ENCODE measurements around the gene LDHA. TPM values are rescaled to one million over a fixed set of nuclear protein-coding genes. Genes with fewer than 3 reads are reported as not detected.

Gene LDHA
- total and polyA plus RNA-seq, 2 of the 13 experiments (the other 11 are each of a cell fraction or from before 2014, with no cell fraction given): 805 to 1,547 TPM

DNA sequence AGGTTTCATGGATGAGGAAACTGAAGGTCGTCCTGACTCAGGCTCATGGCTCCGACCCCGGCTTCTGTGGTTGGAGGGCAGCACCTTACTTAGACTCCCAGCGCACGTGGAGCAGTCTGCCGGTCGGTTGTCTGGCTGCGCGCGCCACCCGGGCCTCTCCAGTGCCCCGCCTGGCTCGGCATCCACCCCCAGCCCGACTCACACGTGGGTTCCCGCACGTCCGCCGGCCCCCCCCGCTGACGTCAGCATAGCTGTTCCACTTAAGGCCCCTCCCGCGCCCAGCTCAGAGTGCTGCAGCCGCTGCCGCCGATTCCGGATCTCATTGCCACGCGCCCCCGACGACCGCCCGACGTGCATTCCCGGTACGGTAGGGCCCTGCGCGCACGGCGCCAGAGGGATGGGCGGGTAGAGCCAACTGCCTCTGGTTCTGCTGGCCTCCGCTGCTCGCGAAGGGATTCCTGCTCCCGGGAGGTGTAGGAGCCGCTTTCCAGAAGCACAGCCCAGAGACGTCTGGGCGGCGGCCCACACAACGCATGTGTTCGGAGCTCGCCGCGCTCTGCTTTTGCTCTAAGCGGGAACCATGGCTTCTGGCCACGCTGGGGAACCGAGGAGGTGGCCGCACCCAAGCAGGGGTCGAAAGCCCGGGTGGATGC is at the start of gene LDHA (continued):
- TF ChIP-seq BRD4 (CRISPR knock-in tag; IDR thresholded peaks at IDR 0.05) (peak; percentile 86; the same call in 1 of the 2 replicates), ZNF121 (CRISPR knock-in tag; IDR thresholded peaks at IDR 0.05) (peak; percentile 79; the same call in 1 of the 2 replicates), CENPX (CRISPR knock-in tag; IDR thresholded peaks at IDR 0.05) (no peak), ELF4 (CRISPR knock-in tag; IDR thresholded peaks at IDR 0.05; ENCODE audit: borderline replicate concordance) (peak; percentile 84; the same call in 1 of the 2 replicates), AGO2 (optimal IDR thresholded peaks at IDR 0.05; ENCODE audit: low read depth, low read length) (peak; percentile 97), ZNF124 (CRISPR knock-in tag; IDR thresholded peaks at IDR 0.05) (peak; percentile 89), NFKB2 (CRISPR knock-in tag; IDR thresholded peaks at IDR 0.05; ENCODE audit: borderline replicate concordance) (peak; percentile 99), ATF7-NPFF (CRISPR knock-in tag; IDR thresholded peaks at IDR 0.05; ENCODE audit: low read depth) (peak; percentile 93), ZNF557 (CRISPR knock-in tag; IDR thresholded peaks at IDR 0.05) (peak; percentile 99), ZNF331 (CRISPR knock-in tag; IDR thresholded peaks at IDR 0.05) (peak; percentile 76; the same call in 1 of the 2 replicates), ZNF570 (CRISPR knock-in tag; IDR thresholded peaks at IDR 0.05; ENCODE audit: borderline replicate concordance) (no peak), ZNF670 (CRISPR knock-in tag; IDR thresholded peaks at IDR 0.05; ENCODE audit: borderline replicate concordance) (peak; percentile 89; the same call in 1 of the 2 replicates), ZNF484 (CRISPR knock-in tag; IDR thresholded peaks at IDR 0.05; ENCODE audit: borderline replicate concordance, low read depth) (peak; percentile 85; the same call in 1 of the 2 replicates), HNF4G (IDR thresholded peaks at IDR 0.05; ENCODE audit: borderline replicate concordance, low read depth, low read length) (peak; percentile 60; the same call in 1 of the 2 replicates), HNF4G (CRISPR knock-in tag; IDR thresholded peaks at IDR 0.05; ENCODE audit: borderline replicate concordance, low read depth) (no peak; the same call in 1 of the 2 replicates), ESRRA (CRISPR knock-in tag; IDR thresholded peaks at IDR 0.05; ENCODE audit: low read depth) (peak; percentile 93)
- TF ChIP-seq, protein P1, sequence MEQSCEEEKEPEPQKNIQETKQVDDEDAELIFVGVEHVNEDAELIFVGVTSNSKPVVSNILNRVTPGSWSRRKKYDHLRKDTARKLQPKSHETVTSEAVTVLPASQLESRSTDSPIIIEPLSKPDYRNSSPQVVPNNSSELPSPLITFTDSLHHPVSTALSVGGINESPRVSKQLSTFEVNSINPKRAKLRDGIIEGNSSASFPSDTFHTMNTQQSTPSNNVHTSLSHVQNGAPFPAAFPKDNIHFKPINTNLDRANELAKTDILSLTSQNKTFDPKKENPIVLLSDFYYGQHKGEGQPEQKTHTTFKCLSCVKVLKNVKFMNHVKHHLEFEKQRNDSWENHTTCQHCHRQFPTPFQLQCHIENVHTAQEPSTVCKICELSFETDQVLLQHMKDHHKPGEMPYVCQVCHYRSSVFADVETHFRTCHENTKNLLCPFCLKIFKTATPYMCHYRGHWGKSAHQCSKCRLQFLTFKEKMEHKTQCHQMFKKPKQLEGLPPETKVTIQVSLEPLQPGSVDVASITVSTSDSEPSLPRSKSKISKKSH (CRISPR knock-in tag; IDR thresholded peaks at IDR 0.05; ENCODE audit: borderline replicate concordance): peak; percentile 99
- TF ChIP-seq, protein P2, sequence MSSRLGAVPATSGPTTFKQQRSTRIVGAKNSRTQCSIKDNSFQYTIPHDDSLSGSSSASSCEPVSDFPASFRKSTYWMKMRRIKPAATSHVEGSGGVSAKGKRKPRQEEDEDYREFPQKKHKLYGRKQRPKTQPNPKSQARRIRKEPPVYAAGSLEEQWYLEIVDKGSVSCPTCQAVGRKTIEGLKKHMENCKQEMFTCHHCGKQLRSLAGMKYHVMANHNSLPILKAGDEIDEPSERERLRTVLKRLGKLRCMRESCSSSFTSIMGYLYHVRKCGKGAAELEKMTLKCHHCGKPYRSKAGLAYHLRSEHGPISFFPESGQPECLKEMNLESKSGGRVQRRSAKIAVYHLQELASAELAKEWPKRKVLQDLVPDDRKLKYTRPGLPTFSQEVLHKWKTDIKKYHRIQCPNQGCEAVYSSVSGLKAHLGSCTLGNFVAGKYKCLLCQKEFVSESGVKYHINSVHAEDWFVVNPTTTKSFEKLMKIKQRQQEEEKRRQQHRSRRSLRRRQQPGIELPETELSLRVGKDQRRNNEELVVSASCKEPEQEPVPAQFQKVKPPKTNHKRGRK (CRISPR knock-in tag; IDR thresholded peaks at IDR 0.05): no peak
- TF ChIP-seq, protein P3, sequence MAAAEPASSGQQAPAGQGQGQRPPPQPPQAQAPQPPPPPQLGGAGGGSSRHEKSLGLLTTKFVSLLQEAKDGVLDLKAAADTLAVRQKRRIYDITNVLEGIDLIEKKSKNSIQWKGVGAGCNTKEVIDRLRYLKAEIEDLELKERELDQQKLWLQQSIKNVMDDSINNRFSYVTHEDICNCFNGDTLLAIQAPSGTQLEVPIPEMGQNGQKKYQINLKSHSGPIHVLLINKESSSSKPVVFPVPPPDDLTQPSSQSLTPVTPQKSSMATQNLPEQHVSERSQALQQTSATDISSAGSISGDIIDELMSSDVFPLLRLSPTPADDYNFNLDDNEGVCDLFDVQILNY (CRISPR knock-in tag; conservative IDR thresholded peaks at IDR 0.05): no peak
